ENCODE data around the gene SLC44A4. TPM values are rescaled to one million over a fixed set of nuclear protein-coding genes. Genes with fewer than 3 reads are reported as not detected.

The SLC44A4 gene
- total RNA-seq, 4 donors from 2014 or later = 1.6 TPM; not detected in 3

GRCh38 chr6:31887173-31888007 is 8.6 kb upstream of the SLC44A4 start:
- in situ Hi-C loops (cut with MboI; ENCODE audit: low sequenced_read_pairs in 4 of 4) = no loop called here

GRCh38 chr6:31886541-31886991 is 7.8 kb upstream of the SLC44A4 start:
- in situ Hi-C loops (cut with MboI; ENCODE audit: low sequenced_read_pairs in 4 of 4) (no loop called here), intact Hi-C loops (cut with DNase I; ENCODE audit: low total_unique reads) (no loop called here)
- TF ChIP-seq POLR2A (IDR thresholded peaks at IDR 0.05) (no peak), CTCF (IDR thresholded peaks at IDR 0.05 in 4 of 5, conservative IDR thresholded peaks at IDR 0.05 in 1 of 5) (no peak)
- ATAC-seq (no peak), DNase-seq (no peak)
- Histone ChIP-seq H3K9me3 (no peaks in the 10 kb centered on the region), H3K27me3 (no peaks in the 10 kb centered on the region), H3K4me3 (no peak overlapping the region), H3K36me3 (peaks cover 0 to 94% of the 10 kb centered on the region in 2 donors), H3K27ac (no peak overlapping the region), H3K4me1 (no peaks in the 10 kb centered on the region)

More at GRCh38 chr6:31887173-31888007, 8.6 kb upstream of the SLC44A4 start:
- TF ChIP-seq CTCF (IDR thresholded peaks at IDR 0.05 in 4 of 5, conservative IDR thresholded peaks at IDR 0.05 in 1 of 5) = no peak
- no peak for TF ChIP-seq POLR2A (IDR thresholded peaks at IDR 0.05)
- ATAC-seq = no peak
- no peak overlapping the region for H3K27ac ChIP-seq
- no peaks in the 10 kb centered on the region for H3K4me1 ChIP-seq
- no peaks in the 10 kb centered on the region for H3K27me3 ChIP-seq
- no peaks in the 10 kb centered on the region for H3K9me3 ChIP-seq
- intact Hi-C loops (cut with DNase I; ENCODE audit: low total_unique reads) = no loop called here
- H3K36me3 ChIP-seq = peaks cover 0 to 97% of the 10 kb centered on the region in 2 donors
- no peak for DNase-seq
- no peak overlapping the region for H3K4me3 ChIP-seq

- Histone ChIP-seq H3K4me3 (no peak overlapping the region), H3K27ac (no peak overlapping the region), H3K9me3 (no peaks in the 10 kb centered on the region), H3K4me1 (no peaks in the 10 kb centered on the region), H3K27me3 (no peaks in the 10 kb centered on the region), H3K36me3 (peaks cover 0 to 94% of the 10 kb centered on the region in 2 donors)
- TF ChIP-seq CTCF (IDR thresholded peaks at IDR 0.05 in 4 of 5, conservative IDR thresholded peaks at IDR 0.05 in 1 of 5) (no peak), POLR2A (IDR thresholded peaks at IDR 0.05) (no peak)
- ATAC-seq (no peak), DNase-seq (no peak)
- intact Hi-C loops (cut with DNase I; ENCODE audit: low total_unique reads) = no loop called here
- in situ Hi-C loops (cut with MboI; ENCODE audit: low sequenced_read_pairs in 4 of 4) = no loop called here
Observed at GRCh38 chr6:31884528-31885035, 5.8 kb upstream of the SLC44A4 start.

DNA sequence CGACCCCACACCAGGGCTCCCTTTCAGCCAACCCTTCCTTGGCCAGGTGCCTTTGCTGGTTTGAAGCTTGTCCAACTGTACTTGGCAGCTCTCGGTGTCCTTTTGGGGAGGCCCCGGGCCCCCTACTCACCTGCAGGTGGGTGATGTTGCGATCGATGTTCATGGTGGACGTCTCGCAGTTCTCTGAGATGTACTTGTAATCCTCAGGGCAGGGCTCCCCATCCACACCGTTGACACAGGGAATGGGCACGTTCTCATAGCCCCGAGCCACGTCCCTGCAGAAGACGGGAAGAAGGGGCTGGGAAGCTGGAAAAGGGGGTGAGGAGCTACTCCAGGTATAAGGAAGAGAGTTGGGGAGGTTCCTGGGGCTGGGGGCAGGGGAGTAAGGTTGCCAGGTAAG is 4.9 kb upstream of the SLC44A4 start:
- DNase-seq (no peak), ATAC-seq (no peak)
- Histone ChIP-seq H3K27me3 (no peaks in the 10 kb centered on the region), H3K4me1 (no peaks in the 10 kb centered on the region), H3K9me3 (no peaks in the 10 kb centered on the region), H3K27ac (no peak overlapping the region), H3K4me3 (no peak overlapping the region), H3K36me3 (peaks cover 0 to 85% of the 10 kb centered on the region in 2 donors)
- intact Hi-C loops (cut with DNase I; ENCODE audit: low total_unique reads) (no loop called here), in situ Hi-C loops (cut with MboI; ENCODE audit: low sequenced_read_pairs in 4 of 4) (no loop called here)
- TF ChIP-seq CTCF (IDR thresholded peaks at IDR 0.05 in 4 of 5, conservative IDR thresholded peaks at IDR 0.05 in 1 of 5) (no peak), POLR2A (IDR thresholded peaks at IDR 0.05) (no peak)
